PC-3 (cell line): ENCODE data around the gene WDFY3. TPM values are rescaled to one million over a fixed set of nuclear protein-coding genes. Genes with fewer than 3 reads are reported as not detected.
"Not testable (repeated sequence)": the region's sequence is repeated elsewhere in the genome, so short reads cannot be mapped to it uniquely, and the experiment has no call there.

Experiments
- ATAC-seq: fragments of 200-7000 bp; cut with Tn5 transposase; 2 replicates; pipeline ENCODE4 v1.9.1; 2020; ENCODE audit warnings: mild to moderate bottlenecking, moderate library complexity
- BruUV-seq: library from RNA; stranded (reverse); fragments of 400-500 nt; replicated peaks from 2 replicates; lab custom pipeline; 2021; lab: Mats Ljungman, UMichigan
- CTCF ChIA-PET: fragments of 300-600 bp; sonication (Branson Sonifier 250); formaldehyde crosslinking; loops from one replicate; lab custom pipeline; 2022; ENCODE audit warnings: antibody characterized with exemption; lab: Charles Lee
- POLR2A ChIA-PET: fragments of 300-600 bp; sonication (Branson Sonifier 250); formaldehyde crosslinking; loops from one replicate; lab custom pipeline; 2022; ENCODE audit warnings: antibody characterized with exemption; ENCODE audit not compliant: unreplicated experiment; lab: Charles Lee
- DNase-seq: peaks from one replicate; pipeline ENCODE4 v3.0.0-alpha.2; 2015
- H2AFZ ChIP-seq: fragments of 300-600 bp; sonication (generic); 2 replicates; pipeline ENCODE4 v1.6.0; 2016; ENCODE audit warnings: antibody characterized with exemption, low read length
- H3F3A ChIP-seq: fragments of 300-600 bp; sonication (generic); one replicate; pipeline ENCODE4 v1.6.0; 2017; ENCODE audit warnings: antibody characterized with exemption, low read length, control low read depth, mild to moderate bottlenecking; ENCODE audit not compliant: unreplicated experiment
- H3K27ac ChIP-seq: fragments of 300-600 bp; sonication (generic); 2 replicates; pipeline ENCODE4 v1.5.1; 2016; ENCODE audit warnings: mild to moderate bottlenecking, low read length
- H3K27me3 ChIP-seq: fragments of 300-600 bp; sonication (generic); 2 replicates; pipeline ENCODE4 v1.6.1; 2016; ENCODE audit warnings: low read length, mixed read lengths
- H3K36me3 ChIP-seq: fragments of 300-600 bp; sonication (generic); 2 replicates; pipeline ENCODE4 v1.6.1; 2016; ENCODE audit warnings: low read depth, mixed run types, low read length, mixed read lengths
- H3K4me1 ChIP-seq: fragments of 300-600 bp; sonication (generic); 2 replicates; pipeline ENCODE4 v1.5.1; 2016; ENCODE audit warnings: low read length; ENCODE audit not compliant: insufficient read depth
- H3K4me2 ChIP-seq: fragments of 300-600 bp; sonication (generic); 2 replicates; pipeline ENCODE4 v1.6.0; 2016; ENCODE audit warnings: low read length
- H3K4me3 ChIP-seq: fragments of 300-600 bp; sonication (generic); 2 replicates; pipeline ENCODE4 v1.5.1; 2016; ENCODE audit warnings: mild to moderate bottlenecking, low read length, mixed read lengths
- H3K79me2 ChIP-seq: fragments of 300-600 bp; sonication (generic); 2 replicates; pipeline ENCODE4 v1.6.1; 2017; ENCODE audit warnings: low read length, mixed read lengths
- H3K9ac ChIP-seq: fragments of 300-600 bp; sonication (generic); 2 replicates; pipeline ENCODE4 v1.6.0; 2016; ENCODE audit warnings: mild to moderate bottlenecking, low read length
- H3K9me2 ChIP-seq: fragments of 300-600 bp; sonication (generic); replicated peaks from 2 replicates; pipeline ENCODE4 v1.6.1; 2016; ENCODE audit warnings: mixed run types, low read length, mixed read lengths
- H3K9me3 ChIP-seq: fragments of 300-600 bp; sonication (generic); 2 replicates; pipeline ENCODE4 v1.6.1; 2016; ENCODE audit warnings: low read length, mixed read lengths
- H4K20me1 ChIP-seq: fragments of 300-600 bp; sonication (generic); 2 replicates; pipeline ENCODE4 v1.6.1; 2016; ENCODE audit warnings: low read length, mixed read lengths
- CTCF ChIP-seq: fragments of 300-600 bp; sonication (generic); conservative IDR thresholded peaks from 2 replicates; pipeline ENCODE4 v1.5.1; 2017; ENCODE audit warnings: antibody characterized with exemption, low read depth, mild to moderate bottlenecking, low read length
- EZH2 ChIP-seq: fragments of 300-600 bp; sonication (generic); IDR thresholded peaks from one replicate; pipeline ENCODE4 v1.6.1; 2017; ENCODE audit warnings: antibody characterized with exemption, mild to moderate bottlenecking, low read length; ENCODE audit not compliant: unreplicated experiment
- EZH2phosphoT487 ChIP-seq: fragments of 300-600 bp; sonication (generic); IDR thresholded peaks from 2 replicates; pipeline ENCODE4 v1.6.1; 2018; ENCODE audit warnings: mild to moderate bottlenecking, antibody characterized with exemption, low read length, borderline replicate concordance
- intact Hi-C: fragments of 100-400 bp; cut with micrococcal nuclease; formaldehyde crosslinking; loops from 2 replicates; pipeline ENCODE4 v1.9.0; 2023
- total RNA-seq: library from RNA; depleted of rRNA; stranded (reverse); fragments of >200 nt; gene quantifications from 2 replicates; pipeline ENCODE4 v1.2.3, GENCODE V29; 2014

The WDFY3 gene
- total RNA-seq, 1 experiment from 2014 or later = 23.1 TPM

GRCh38 chr4:84683064-84683850, 283.2 kb downstream of the WDFY3 start:
- H3F3A ChIP-seq = no peaks in the 10 kb centered on the region
- H2AFZ ChIP-seq = no peak overlapping the region
- no peak for DNase-seq
- H3K27ac ChIP-seq = no peak overlapping the region
- peaks cover 12% of the 10 kb centered on the region; the same call in 1 of the 2 replicates for H3K36me3 ChIP-seq
- H3K9me3 ChIP-seq = no peaks in the 10 kb centered on the region
- CTCF ChIA-PET = no interaction called here
- H3K27me3 ChIP-seq = no peaks in the 10 kb centered on the region
- POLR2A ChIA-PET = no interaction called here
- TF ChIP-seq CTCF (no peak), EZH2phosphoT487 (no peak), EZH2 (no peak)
- intact Hi-C loops = no loop called here
- H3K4me3 ChIP-seq = no peak overlapping the region
- no peak for ATAC-seq
- no peaks in the 10 kb centered on the region for H3K9me2 ChIP-seq
- no peak overlapping the region for H3K4me2 ChIP-seq
- H4K20me1 ChIP-seq = no peaks in the 10 kb centered on the region
- H3K9ac ChIP-seq = no peak overlapping the region
- H3K4me1 ChIP-seq = peaks cover 10% of the 10 kb centered on the region
- no TSS peak for BruUV-seq
- no peaks in the 10 kb centered on the region for H3K79me2 ChIP-seq

GRCh38 chr4:84682661-84683060, 283.8 kb downstream of the WDFY3 start:
- H2AFZ ChIP-seq, BruUV-seq, ATAC-seq, H3K79me2 ChIP-seq, POLR2A ChIA-PET, H3K27ac ChIP-seq, H3K27me3 ChIP-seq, H3K9me2 ChIP-seq, H3K4me2 ChIP-seq, CTCF ChIA-PET, H3K9me3 ChIP-seq, H3F3A ChIP-seq, intact Hi-C loops, DNase-seq, H3K4me3 ChIP-seq, H3K36me3 ChIP-seq, H4K20me1 ChIP-seq, H3K9ac ChIP-seq: not testable (repeated sequence)
- H3K4me1 ChIP-seq = peaks cover 10% of the 10 kb centered on the region

GRCh38 chr4:84681486-84682274, 284.8 kb downstream of the WDFY3 start:
- H3K27ac ChIP-seq = no peak overlapping the region
- peaks cover 8% of the 10 kb centered on the region; the same call in 1 of the 2 replicates for H3K36me3 ChIP-seq
- H3K4me2 ChIP-seq = no peak overlapping the region
- no peak overlapping the region for H3K4me3 ChIP-seq
- H3K9me3 ChIP-seq = no peaks in the 10 kb centered on the region
- CTCF ChIA-PET = no interaction called here
- ATAC-seq (peak; percentile 51), DNase-seq (peak; percentile 40)
- peaks cover 10% of the 10 kb centered on the region for H3K4me1 ChIP-seq
- no peaks in the 10 kb centered on the region for H3K79me2 ChIP-seq
- intact Hi-C loops = no loop called here
- TF ChIP-seq CTCF (peak; percentile 21; the same call in 1 of the 2 replicates), EZH2 (no peak)
- no TSS peak for BruUV-seq
- no peaks in the 10 kb centered on the region for H3K27me3 ChIP-seq
- H3K9ac ChIP-seq = no peak overlapping the region
- H4K20me1 ChIP-seq = no peaks in the 10 kb centered on the region
- H3K9me2 ChIP-seq = no peaks in the 10 kb centered on the region
- POLR2A ChIA-PET = no interaction called here
- H3F3A ChIP-seq = no peaks in the 10 kb centered on the region
- no peak overlapping the region for H2AFZ ChIP-seq
